GM18867 (cell line): ENCODE measurements around the gene VSIG10.
"Not testable (repeated sequence)": the region's sequence is repeated elsewhere in the genome, so short reads cannot be mapped to it uniquely, and the experiment has no call there.

Experiments
- ATAC-seq: cut with Tn5 transposase; IDR thresholded peaks from one replicate; pipeline ENCODE4 v1.9.1; 2021; ENCODE audit warnings: mild to moderate bottlenecking, moderate library complexity; ENCODE audit not compliant: unreplicated experiment

Gene VSIG10

GRCh38 chr12:118107694-118108093, 3.9 kb upstream of the VSIG10 start:
- no peak for ATAC-seq

- no peak for ATAC-seq
These were observed 3.2 kb upstream of the VSIG10 start for GRCh38 chr12:118107011-118107410.

- peak; percentile 28 for ATAC-seq
These were observed 610 bp downstream of the VSIG10 start for GRCh38 chr12:118103201-118103600.

GRCh38 chr12:118102609-118103008, 1.2 kb downstream of the VSIG10 start:
- ATAC-seq: no peak

GRCh38 chr12:118102070-118102469, 1.7 kb downstream of the VSIG10 start:
- no peak for ATAC-seq

- no peak for ATAC-seq
These were observed 2.8 kb downstream of the VSIG10 start for GRCh38 chr12:118101051-118101450.

- ATAC-seq: no peak
These were observed 4.7 kb downstream of the VSIG10 start for GRCh38 chr12:118098911-118099671.

GRCh38 chr12:118098401-118098800, 5.4 kb downstream of the VSIG10 start:
- no peak for ATAC-seq

GRCh38 chr12:118094039-118094438, 9.8 kb downstream of the VSIG10 start:
- ATAC-seq: no peak

- ATAC-seq: no peak
These were observed 14.0 kb downstream of the VSIG10 start for GRCh38 chr12:118089782-118090181.

- ATAC-seq: no peak
These were observed 21.6 kb downstream of the VSIG10 start for GRCh38 chr12:118082161-118082560.

GRCh38 chr12:118081521-118081920, 22.3 kb downstream of the VSIG10 start:
- not testable (repeated sequence) for ATAC-seq

GRCh38 chr12:118073768-118074167, 30.0 kb downstream of the VSIG10 start:
- no peak for ATAC-seq

- no peak for ATAC-seq
These were observed 33.2 kb downstream of the VSIG10 start for GRCh38 chr12:118070650-118071049.

GRCh38 chr12:118068445-118068844, 35.4 kb downstream of the VSIG10 start:
- ATAC-seq: no peak

GRCh38 chr12:118065380-118065779, 38.4 kb downstream of the VSIG10 start:
- ATAC-seq: no peak

- ATAC-seq: peak; percentile 37
These were observed 39.2 kb downstream of the VSIG10 start for GRCh38 chr12:118064608-118065007.

- ATAC-seq: no peak
These were observed 40.0 kb downstream of the VSIG10 start for GRCh38 chr12:118063576-118064391.

- ATAC-seq: no peak
These were observed 41.7 kb downstream of the VSIG10 start for GRCh38 chr12:118061873-118062843.

- ATAC-seq: peak; percentile 63
These were observed 42.6 kb downstream of the VSIG10 start, which contains the start of gene WSB2 for GRCh38 chr12:118061011-118061872. WSB2 (minus strand) TSS chr12:118061179; CDS start chr12:118061048, 131 bp downstream.
